WTC11 (cell line): ENCODE measurements around the gene CMTM1.

Source experiments
- CBFB ChIP-seq: sonication (generic); formaldehyde crosslinking; IDR thresholded peaks from 2 replicates; pipeline ENCODE4 v1.8.1; 2022; ENCODE audit warnings: mild to moderate bottlenecking, low read depth, missing genetic modification reagents
- CTCF ChIP-seq: fragments of 200-600 bp; IDR thresholded peaks from 2 replicates; pipeline ENCODE4 v1.8.0; 2022; ENCODE audit warnings: antibody characterized with exemption
- E2F4 ChIP-seq: sonication (generic); formaldehyde crosslinking; IDR thresholded peaks from 2 replicates; pipeline ENCODE4 v1.8.1; 2022; ENCODE audit warnings: low read depth, mild to moderate bottlenecking, moderate library complexity, missing genetic modification reagents, borderline replicate concordance
- IRF1 ChIP-seq: sonication (generic); formaldehyde crosslinking; IDR thresholded peaks from 2 replicates; pipeline ENCODE4 v1.8.0; 2023; ENCODE audit warnings: missing genetic modification reagents
- MAX ChIP-seq: sonication (generic); formaldehyde crosslinking; IDR thresholded peaks from 2 replicates; pipeline ENCODE4 v1.8.0; 2022; ENCODE audit warnings: mild to moderate bottlenecking, missing genetic modification reagents
- ZBTB21 ChIP-seq: sonication (generic); formaldehyde crosslinking; IDR thresholded peaks from 2 replicates; pipeline ENCODE4 v1.8.1; 2023; ENCODE audit warnings: mild to moderate bottlenecking, missing genetic modification reagents, borderline replicate concordance
- ZBTB43 ChIP-seq: sonication (generic); formaldehyde crosslinking; IDR thresholded peaks from 2 replicates; pipeline ENCODE4 v1.8.1; 2023; ENCODE audit warnings: mild to moderate bottlenecking, missing genetic modification reagents

GRCh38 chr16:66574531-66574930, 8.3 kb downstream of the CMTM1 start:
- TF ChIP-seq CBFB, result no peak
- TF ChIP-seq ZBTB43 (CRISPR knock-in tag), result no peak
- TF ChIP-seq CTCF, result no peak
- TF ChIP-seq IRF1 (CRISPR knock-in tag), result no peak
- TF ChIP-seq MAX (CRISPR knock-in tag), result no peak
- no peak for TF ChIP-seq E2F4 (CRISPR knock-in tag)
- no peak for TF ChIP-seq ZBTB21
